ENCODE results near the gene PTPRA.

GRCh38 chr20:2836035-2836434, 37.2 kb upstream of the PTPRA start:
- no peak for TF ChIP-seq PATZ1 (CRISPR knock-in tag; IDR thresholded peaks at IDR 0.05; ENCODE audit: borderline replicate concordance)
- no peak for TF ChIP-seq GLIS3 (CRISPR knock-in tag; IDR thresholded peaks at IDR 0.05)
- TF ChIP-seq ISL1 (CRISPR knock-in tag; IDR thresholded peaks at IDR 0.05) = no peak
- no peak for TF ChIP-seq TCF4 (CRISPR knock-in tag; IDR thresholded peaks at IDR 0.05; ENCODE audit: borderline replicate concordance)
- TF ChIP-seq, protein P1, sequence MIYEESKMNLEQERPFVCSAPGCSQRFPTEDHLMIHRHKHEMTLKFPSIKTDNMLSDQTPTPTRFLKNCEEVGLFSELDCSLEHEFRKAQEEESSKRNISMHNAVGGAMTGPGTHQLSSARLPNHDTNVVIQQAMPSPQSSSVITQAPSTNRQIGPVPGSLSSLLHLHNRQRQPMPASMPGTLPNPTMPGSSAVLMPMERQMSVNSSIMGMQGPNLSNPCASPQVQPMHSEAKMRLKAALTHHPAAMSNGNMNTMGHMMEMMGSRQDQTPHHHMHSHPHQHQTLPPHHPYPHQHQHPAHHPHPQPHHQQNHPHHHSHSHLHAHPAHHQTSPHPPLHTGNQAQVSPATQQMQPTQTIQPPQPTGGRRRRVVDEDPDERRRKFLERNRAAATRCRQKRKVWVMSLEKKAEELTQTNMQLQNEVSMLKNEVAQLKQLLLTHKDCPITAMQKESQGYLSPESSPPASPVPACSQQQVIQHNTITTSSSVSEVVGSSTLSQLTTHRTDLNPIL (CRISPR knock-in tag; IDR thresholded peaks at IDR 0.05; ENCODE audit: low read depth) = no peak
- no peak for TF ChIP-seq CSDC2 (CRISPR knock-in tag; IDR thresholded peaks at IDR 0.05)
- no peak for TF ChIP-seq ZFP3 (CRISPR knock-in tag; IDR thresholded peaks at IDR 0.05)
- no peak for TF ChIP-seq RARB (CRISPR knock-in tag; IDR thresholded peaks at IDR 0.05)
- TF ChIP-seq ZNF565 (CRISPR knock-in tag; conservative IDR thresholded peaks at IDR 0.05; ENCODE audit: low read depth) = no peak
- TF ChIP-seq, protein P2, sequence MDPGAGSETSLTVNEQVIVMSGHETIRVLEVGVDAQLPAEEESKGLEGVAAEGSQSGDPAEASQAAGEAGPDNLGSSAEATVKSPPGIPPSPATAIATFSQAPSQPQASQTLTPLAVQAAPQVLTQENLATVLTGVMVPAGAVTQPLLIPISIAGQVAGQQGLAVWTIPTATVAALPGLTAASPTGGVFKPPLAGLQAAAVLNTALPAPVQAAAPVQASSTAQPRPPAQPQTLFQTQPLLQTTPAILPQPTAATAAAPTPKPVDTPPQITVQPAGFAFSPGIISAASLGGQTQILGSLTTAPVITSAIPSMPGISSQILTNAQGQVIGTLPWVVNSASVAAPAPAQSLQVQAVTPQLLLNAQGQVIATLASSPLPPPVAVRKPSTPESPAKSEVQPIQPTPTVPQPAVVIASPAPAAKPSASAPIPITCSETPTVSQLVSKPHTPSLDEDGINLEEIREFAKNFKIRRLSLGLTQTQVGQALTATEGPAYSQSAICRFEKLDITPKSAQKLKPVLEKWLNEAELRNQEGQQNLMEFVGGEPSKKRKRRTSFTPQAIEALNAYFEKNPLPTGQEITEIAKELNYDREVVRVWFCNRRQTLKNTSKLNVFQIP (CRISPR knock-in tag; IDR thresholded peaks at IDR 0.05; ENCODE audit: borderline replicate concordance, low read depth) = no peak

All from SK-N-SH treated with all-trans-retinoic acid at 6 μM for 48 hours (cell line).